Type B pancreatic cell (in vitro differentiated cells): ENCODE results near the gene MMP23B. TPM values are rescaled to one million over a fixed set of nuclear protein-coding genes. Genes with fewer than 3 reads are reported as not detected.

Source experiments
- DNase-seq: peaks from one replicate; pipeline ENCODE4 v3.0.0; 2021; ENCODE audit warnings: mixed read lengths; ENCODE audit not compliant: unreplicated experiment; ENCODE audit errors: extremely low spot score
- H3K27ac Mint-ChIP-seq: 2 replicates; pipeline ENCODE4 v1.8.0; 2021; ENCODE audit warnings: mild to moderate bottlenecking, mixed read lengths
- H3K27me3 Mint-ChIP-seq: 2 replicates; pipeline ENCODE4 v1.8.0; 2021; ENCODE audit warnings: mixed read lengths
- H3K36me3 Mint-ChIP-seq: 2 replicates; pipeline ENCODE4 v1.8.0; 2021; ENCODE audit warnings: mixed read lengths
- H3K4me1 Mint-ChIP-seq: one replicate; pipeline ENCODE4 v1.8.0; 2021; ENCODE audit warnings: mixed read lengths; ENCODE audit not compliant: unreplicated experiment
- H3K4me3 Mint-ChIP-seq: 2 replicates; pipeline ENCODE4 v1.8.0; 2021; ENCODE audit warnings: mild to moderate bottlenecking, mixed read lengths
- H3K9me3 Mint-ChIP-seq: 2 replicates; pipeline ENCODE4 v1.8.0; 2021; ENCODE audit warnings: mixed read lengths
- total RNA-seq: library from RNA; stranded (reverse); gene quantifications from 2 replicates; pipeline ENCODE4 v1.2.1, GENCODE V29; 2021; ENCODE audit warnings: low replicate concordance
- TF ChIP-seq, protein P1 (sequence below): fragments of 200-600 bp; sonication (generic); conservative IDR thresholded peaks from 2 replicates; pipeline ENCODE4 v1.5.0; 2021; ENCODE audit warnings: antibody characterized with exemption, mild to moderate bottlenecking

Gene MMP23B
- total RNA-seq, 1 donor from 2014 or later, result 6.8 TPM

DNA sequence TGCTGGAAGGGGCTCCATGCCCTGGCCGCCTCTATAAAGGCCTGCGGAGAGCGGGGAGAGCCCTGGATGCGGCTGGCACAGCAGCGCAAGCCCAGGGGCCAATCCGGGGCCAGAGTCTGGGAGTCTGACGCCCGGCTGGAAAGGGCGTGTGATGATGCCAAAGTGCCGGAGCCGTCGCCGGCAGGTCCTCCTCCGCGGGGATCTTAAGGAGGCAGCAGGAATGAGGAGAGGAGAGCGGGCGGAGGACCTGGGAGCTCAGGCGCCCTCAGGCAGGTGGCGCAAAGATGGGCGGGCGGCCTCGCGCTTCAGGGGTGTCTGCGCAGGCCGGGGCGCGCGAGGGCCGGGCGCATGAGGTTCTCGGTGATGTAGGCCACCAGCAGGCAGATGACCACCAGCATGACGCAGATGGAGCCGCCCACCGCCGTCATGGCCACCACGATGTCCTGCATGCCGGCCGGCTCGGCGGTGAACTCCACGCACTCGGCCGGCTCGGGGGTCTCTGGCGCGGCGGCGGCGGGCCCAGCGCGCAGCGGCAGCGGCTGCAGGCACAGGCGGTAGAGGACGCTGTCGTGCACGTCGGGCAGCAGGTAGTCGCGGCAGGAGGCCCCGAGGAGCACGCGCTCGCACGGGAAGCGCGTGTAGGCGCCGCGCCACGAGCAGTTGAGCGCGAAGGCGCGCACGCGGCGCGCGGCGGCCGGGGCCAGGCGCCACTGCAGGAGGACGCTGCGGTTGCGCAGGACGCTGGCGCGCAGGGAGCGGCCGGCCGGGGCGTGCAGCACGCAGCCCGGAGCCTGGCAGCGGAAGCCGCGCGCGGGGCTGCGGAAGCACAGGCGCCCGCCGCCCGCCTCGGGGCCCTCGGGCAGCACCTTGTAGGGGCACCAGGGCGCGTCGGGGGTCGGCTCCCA, 32.7 kb upstream of the MMP23B start:
- Mint-ChIP-seq H3K9me3 (no peaks in the 10 kb centered on the region), H3K4me1 (no peaks in the 10 kb centered on the region), H3K27ac (peak overlapping the region; percentile 55), H3K27me3 (peaks cover 35% of the 10 kb centered on the region), H3K36me3 (no peaks in the 10 kb centered on the region), H3K4me3 (peak overlapping the region; percentile 87)
- TF ChIP-seq, protein P1, sequence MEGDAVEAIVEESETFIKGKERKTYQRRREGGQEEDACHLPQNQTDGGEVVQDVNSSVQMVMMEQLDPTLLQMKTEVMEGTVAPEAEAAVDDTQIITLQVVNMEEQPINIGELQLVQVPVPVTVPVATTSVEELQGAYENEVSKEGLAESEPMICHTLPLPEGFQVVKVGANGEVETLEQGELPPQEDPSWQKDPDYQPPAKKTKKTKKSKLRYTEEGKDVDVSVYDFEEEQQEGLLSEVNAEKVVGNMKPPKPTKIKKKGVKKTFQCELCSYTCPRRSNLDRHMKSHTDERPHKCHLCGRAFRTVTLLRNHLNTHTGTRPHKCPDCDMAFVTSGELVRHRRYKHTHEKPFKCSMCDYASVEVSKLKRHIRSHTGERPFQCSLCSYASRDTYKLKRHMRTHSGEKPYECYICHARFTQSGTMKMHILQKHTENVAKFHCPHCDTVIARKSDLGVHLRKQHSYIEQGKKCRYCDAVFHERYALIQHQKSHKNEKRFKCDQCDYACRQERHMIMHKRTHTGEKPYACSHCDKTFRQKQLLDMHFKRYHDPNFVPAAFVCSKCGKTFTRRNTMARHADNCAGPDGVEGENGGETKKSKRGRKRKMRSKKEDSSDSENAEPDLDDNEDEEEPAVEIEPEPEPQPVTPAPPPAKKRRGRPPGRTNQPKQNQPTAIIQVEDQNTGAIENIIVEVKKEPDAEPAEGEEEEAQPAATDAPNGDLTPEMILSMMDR, result peak; percentile 39
- no peak for DNase-seq

- H3K9me3 Mint-ChIP-seq, result no peaks in the 10 kb centered on the region
- no peaks in the 10 kb centered on the region for H3K4me1 Mint-ChIP-seq
- H3K4me3 Mint-ChIP-seq, result peak within 1 kb of the TSS; percentile 87
- peaks cover 35% of the 10 kb centered on the region for H3K27me3 Mint-ChIP-seq
- TF ChIP-seq, protein P1, result no peak
- peak within 1 kb of the TSS; percentile 55 for H3K27ac Mint-ChIP-seq
- no peaks in the 10 kb centered on the region for H3K36me3 Mint-ChIP-seq
- no peak for DNase-seq
Measured at GRCh38 chr1:1599935-1600860, 31.8 kb upstream of the MMP23B start, which contains the start of gene FNDC10. TSS of gene FNDC10 (minus strand) at chr1:1600135. CDS start at chr1:1600015, 120 bp downstream.

DNA sequence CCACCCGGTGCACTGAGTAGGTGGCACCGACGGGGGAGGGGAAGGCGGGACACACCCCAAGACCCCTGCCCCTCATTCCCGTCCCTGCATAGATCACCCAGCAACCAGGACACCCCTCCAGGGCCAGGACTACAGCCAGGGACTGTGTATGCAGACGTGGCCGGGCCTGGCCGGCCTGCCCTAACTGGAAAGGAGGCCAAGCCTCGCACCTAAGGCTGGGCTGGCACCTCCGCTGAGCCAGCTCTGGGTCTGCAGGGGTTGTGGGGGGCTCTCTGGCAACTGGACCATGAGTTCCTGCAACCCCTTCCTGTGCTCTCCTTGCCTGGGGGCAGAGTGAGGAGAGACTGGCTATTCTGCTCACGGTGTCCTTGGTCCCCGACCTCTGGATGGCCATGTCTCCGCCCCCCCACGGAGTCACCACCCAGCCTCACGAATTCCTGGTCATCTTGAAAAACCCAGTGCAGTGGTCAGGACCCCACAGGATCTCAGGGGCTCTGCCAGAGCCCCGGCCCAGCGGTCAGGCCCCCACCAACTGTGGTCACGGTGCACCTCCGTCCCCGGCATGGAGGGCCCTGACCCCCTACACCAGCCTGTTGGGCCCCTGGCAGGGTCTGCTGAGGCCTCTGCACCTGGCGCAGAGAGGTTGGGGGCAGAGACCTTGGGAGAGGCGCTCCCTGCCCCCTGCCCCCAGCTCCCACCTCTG, 31.0 kb upstream of the MMP23B start:
- H3K36me3 Mint-ChIP-seq, result no peaks in the 10 kb centered on the region
- H3K9me3 Mint-ChIP-seq, result no peaks in the 10 kb centered on the region
- H3K4me3 Mint-ChIP-seq, result peak overlapping the region; percentile 70
- DNase-seq, result no peak
- H3K4me1 Mint-ChIP-seq, result no peaks in the 10 kb centered on the region
- TF ChIP-seq, protein P1, result no peak
- H3K27ac Mint-ChIP-seq, result no peak overlapping the region
- peaks cover 35% of the 10 kb centered on the region for H3K27me3 Mint-ChIP-seq

GRCh38 chr1:1601564-1602303, 30.2 kb upstream of the MMP23B start:
- Mint-ChIP-seq H3K27ac (no peak overlapping the region), H3K9me3 (no peaks in the 10 kb centered on the region), H3K4me1 (no peaks in the 10 kb centered on the region), H3K4me3 (no peak overlapping the region), H3K36me3 (no peaks in the 10 kb centered on the region), H3K27me3 (peaks cover 35% of the 10 kb centered on the region)
- TF ChIP-seq, protein P1, result no peak
- DNase-seq, result no peak
